Body of pancreas (tissue), 4 donors: Measurements from ENCODE around the gene CSF2.

Experiments
- POLR2A ChIP-seq, 3 donors: fragments of 450-650 bp; IDR thresholded peaks; one replicate each; pipeline ENCODE4 v1.6.1; 2016; ENCODE audit warnings: antibody characterized with exemption in 3 of 3, mild to moderate bottlenecking in 2 of 3
- TF ChIP-seq, protein P1 (sequence below), 7 experiments: fragments of 450-650 bp in 4 of 7; fragments of 200-600 bp in 3 of 7; sonication (generic) in 3 of 7; IDR thresholded peaks; one replicate each; pipeline ENCODE4 v1.5.1; 2016 to 2019; ENCODE audit warnings: antibody characterized with exemption in 7 of 7

DNA sequence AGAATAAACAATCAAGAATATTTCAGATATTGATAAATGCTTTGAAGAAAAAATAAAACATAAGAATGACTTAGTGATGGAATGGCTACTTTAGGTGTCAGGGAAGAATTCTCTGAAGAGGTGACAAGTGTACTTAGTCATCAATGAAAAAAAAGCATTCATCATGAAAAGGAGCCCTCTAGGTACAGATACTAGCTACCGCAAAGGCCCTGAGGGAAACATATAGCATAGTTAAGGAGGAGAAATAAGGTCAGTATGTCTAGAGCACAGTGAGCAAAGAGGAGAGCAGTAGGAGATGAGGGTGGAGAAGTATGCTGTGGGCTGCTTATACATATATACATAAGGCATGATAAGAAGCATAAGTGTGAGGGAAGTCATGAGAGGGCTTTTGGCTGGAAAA is 41.8 kb downstream of the CSF2 start:
- TF ChIP-seq, protein P1, sequence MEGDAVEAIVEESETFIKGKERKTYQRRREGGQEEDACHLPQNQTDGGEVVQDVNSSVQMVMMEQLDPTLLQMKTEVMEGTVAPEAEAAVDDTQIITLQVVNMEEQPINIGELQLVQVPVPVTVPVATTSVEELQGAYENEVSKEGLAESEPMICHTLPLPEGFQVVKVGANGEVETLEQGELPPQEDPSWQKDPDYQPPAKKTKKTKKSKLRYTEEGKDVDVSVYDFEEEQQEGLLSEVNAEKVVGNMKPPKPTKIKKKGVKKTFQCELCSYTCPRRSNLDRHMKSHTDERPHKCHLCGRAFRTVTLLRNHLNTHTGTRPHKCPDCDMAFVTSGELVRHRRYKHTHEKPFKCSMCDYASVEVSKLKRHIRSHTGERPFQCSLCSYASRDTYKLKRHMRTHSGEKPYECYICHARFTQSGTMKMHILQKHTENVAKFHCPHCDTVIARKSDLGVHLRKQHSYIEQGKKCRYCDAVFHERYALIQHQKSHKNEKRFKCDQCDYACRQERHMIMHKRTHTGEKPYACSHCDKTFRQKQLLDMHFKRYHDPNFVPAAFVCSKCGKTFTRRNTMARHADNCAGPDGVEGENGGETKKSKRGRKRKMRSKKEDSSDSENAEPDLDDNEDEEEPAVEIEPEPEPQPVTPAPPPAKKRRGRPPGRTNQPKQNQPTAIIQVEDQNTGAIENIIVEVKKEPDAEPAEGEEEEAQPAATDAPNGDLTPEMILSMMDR (IDR thresholded peaks at IDR 0.05) = no peak
- no peak for TF ChIP-seq POLR2A (IDR thresholded peaks at IDR 0.05)
